ENCODE data around the gene ERC1. TPM values are rescaled to one million over a fixed set of nuclear protein-coding genes. Genes with fewer than 3 reads are reported as not detected.

The ERC1 gene
- total and polyA plus RNA-seq, 2 donors (not counting 3 experiments of a cell fraction or from before 2014, with no cell fraction given), result 11.7 to 66.1 TPM

DNA sequence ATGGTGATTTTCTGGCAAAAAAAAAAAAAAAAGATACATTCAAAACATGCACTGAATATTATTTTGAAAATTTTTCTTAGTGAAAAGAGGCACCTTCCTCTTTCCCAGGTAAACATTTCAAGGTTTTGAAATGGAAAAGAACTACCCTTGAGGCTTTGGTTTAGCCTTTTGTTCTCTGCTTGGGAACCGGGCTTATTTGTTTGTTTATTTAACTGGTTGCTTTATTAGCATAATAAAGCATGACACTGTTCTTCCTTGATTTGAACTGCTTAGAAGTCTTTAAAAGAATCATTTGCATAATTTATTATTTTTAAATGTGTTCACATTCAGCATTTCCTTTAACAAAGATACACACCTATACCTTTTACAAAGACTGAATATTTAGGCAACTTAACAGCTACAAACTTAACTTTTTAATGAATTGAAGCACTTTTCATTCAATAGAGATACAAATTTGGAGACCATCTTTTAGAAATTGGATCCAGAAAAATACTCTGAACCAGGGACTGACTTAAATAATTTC is 428.9 kb downstream of the ERC1 start:
- H3K36me3 ChIP-seq (ENCODE audit: control insufficient read depth in 2 of 2, extremely low read depth in 1 of 2, insufficient read depth in 2 of 2, low read length in 2 of 2), result no peaks in the 10 kb centered on the region
- H3K4me3 ChIP-seq (replicated peaks in 1 of 3; ENCODE audit: insufficient read depth in 1 of 3, low read depth in 1 of 3, low read length in 3 of 3), result no peak overlapping the region
- dilution Hi-C loops (cut with MboI; ENCODE audit: extremely low pct_ligation_motif_present, low sequenced_read_pairs) (no loop called here), intact Hi-C loops (cut with micrococcal nuclease) (no loop called here)
- peaks cover 3% of the 10 kb centered on the region for H3K9me3 ChIP-seq (replicated peaks; ENCODE audit: control insufficient read depth, insufficient read depth, low read length)
- no peak for FAIRE-seq
- H3K4me2 ChIP-seq (ENCODE audit: insufficient read depth, low read length), result no peak overlapping the region
- ChIA-PET POLR2A (no interaction called here), CTCF (no interaction called here)
- H4K20me1 ChIP-seq (replicated peaks; ENCODE audit: control insufficient read depth, extremely low read depth, insufficient read depth, low read length), result no peaks in the 10 kb centered on the region
- H3K27me3 ChIP-seq (ENCODE audit: control insufficient read depth in 2 of 2, insufficient read depth in 2 of 2, low read length in 2 of 2), result no peaks in the 10 kb centered on the region
- H3K9me1 ChIP-seq (replicated peaks; ENCODE audit: control insufficient read depth, extremely low read depth, insufficient read depth, low read length), result no peaks in the 10 kb centered on the region
- H3K27ac ChIP-seq (ENCODE audit: insufficient read depth, low read depth, low read length), result no peak overlapping the region
- BruUV-seq (replicated peaks), result no TSS peak
- H3K9ac ChIP-seq (replicated peaks; ENCODE audit: extremely low read depth, insufficient read depth, low read length), result no peak overlapping the region
- TF ChIP-seq POLR2A (IDR thresholded peaks at IDR 0.05; ENCODE audit: low read depth, low read length), result no peak
- TF ChIP-seq, protein P1, sequence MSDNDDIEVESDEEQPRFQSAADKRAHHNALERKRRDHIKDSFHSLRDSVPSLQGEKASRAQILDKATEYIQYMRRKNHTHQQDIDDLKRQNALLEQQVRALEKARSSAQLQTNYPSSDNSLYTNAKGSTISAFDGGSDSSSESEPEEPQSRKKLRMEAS (IDR thresholded peaks at IDR 0.05; ENCODE audit: insufficient read depth, insufficient read length), result no peak
- TF ChIP-seq MYC (IDR thresholded peaks at IDR 0.05; ENCODE audit: low read depth, low read length), result no peak
- TF ChIP-seq JUN (IDR thresholded peaks at IDR 0.05; ENCODE audit: borderline replicate concordance, insufficient read depth, insufficient read length, low read depth), result no peak
- no peak for TF ChIP-seq POLR2AphosphoS5 (IDR thresholded peaks at IDR 0.05; ENCODE audit: insufficient read depth, low read depth, low read length)
- TF ChIP-seq FOS (IDR thresholded peaks at IDR 0.05; ENCODE audit: borderline replicate concordance, insufficient read depth, low read length), result no peak
- TF ChIP-seq GATA2 (IDR thresholded peaks at IDR 0.05; ENCODE audit: insufficient read depth, insufficient read length, low read depth, low read length), result no peak
- no peak for TF ChIP-seq EZH2 (IDR thresholded peaks at IDR 0.05; ENCODE audit: borderline replicate concordance, low read depth, low read length, severe bottlenecking)
- TF ChIP-seq, protein P2, sequence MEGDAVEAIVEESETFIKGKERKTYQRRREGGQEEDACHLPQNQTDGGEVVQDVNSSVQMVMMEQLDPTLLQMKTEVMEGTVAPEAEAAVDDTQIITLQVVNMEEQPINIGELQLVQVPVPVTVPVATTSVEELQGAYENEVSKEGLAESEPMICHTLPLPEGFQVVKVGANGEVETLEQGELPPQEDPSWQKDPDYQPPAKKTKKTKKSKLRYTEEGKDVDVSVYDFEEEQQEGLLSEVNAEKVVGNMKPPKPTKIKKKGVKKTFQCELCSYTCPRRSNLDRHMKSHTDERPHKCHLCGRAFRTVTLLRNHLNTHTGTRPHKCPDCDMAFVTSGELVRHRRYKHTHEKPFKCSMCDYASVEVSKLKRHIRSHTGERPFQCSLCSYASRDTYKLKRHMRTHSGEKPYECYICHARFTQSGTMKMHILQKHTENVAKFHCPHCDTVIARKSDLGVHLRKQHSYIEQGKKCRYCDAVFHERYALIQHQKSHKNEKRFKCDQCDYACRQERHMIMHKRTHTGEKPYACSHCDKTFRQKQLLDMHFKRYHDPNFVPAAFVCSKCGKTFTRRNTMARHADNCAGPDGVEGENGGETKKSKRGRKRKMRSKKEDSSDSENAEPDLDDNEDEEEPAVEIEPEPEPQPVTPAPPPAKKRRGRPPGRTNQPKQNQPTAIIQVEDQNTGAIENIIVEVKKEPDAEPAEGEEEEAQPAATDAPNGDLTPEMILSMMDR (IDR thresholded peaks at IDR 0.05; ENCODE audit: extremely low read depth in 1 of 2, insufficient read depth in 1 of 2, low read depth in 1 of 2, low read length in 2 of 2), result no peak
- no peaks in the 10 kb centered on the region for H3K79me2 ChIP-seq (ENCODE audit: control insufficient read depth, insufficient read depth, low read length)
- no peaks in the 10 kb centered on the region for H3K4me1 ChIP-seq (ENCODE audit: control insufficient read depth, extremely low read depth, insufficient read depth, low read length)
- no peak overlapping the region for H2AFZ ChIP-seq (ENCODE audit: low read depth, low read length)
- no peak for DNase-seq (ENCODE audit: low read depth, low spot score)
